GM21423 (cell line): ENCODE results near the gene EARS2.
"Not testable (repeated sequence)": the region's sequence is repeated elsewhere in the genome, so short reads cannot be mapped to it uniquely, and the experiment has no call there.

Source experiments
- ATAC-seq: cut with Tn5 transposase; IDR thresholded peaks from one replicate; pipeline ENCODE4 v1.9.1; 2021; ENCODE audit warnings: mild to moderate bottlenecking, moderate library complexity; ENCODE audit not compliant: unreplicated experiment

The EARS2 gene

GRCh38 chr16:23528644-23529310 lies 28.4 kb downstream of the EARS2 start:
- ATAC-seq, result no peak

GRCh38 chr16:23527961-23528643 lies 29.0 kb downstream of the EARS2 start:
- ATAC-seq, result no peak

- no peak for ATAC-seq
Measured at GRCh38 chr16:23524886-23525285, 32.3 kb downstream of the EARS2 start.

- no peak for ATAC-seq
Measured at GRCh38 chr16:23523876-23524385, 33.2 kb downstream of the EARS2 start.

- no peak for ATAC-seq
Measured at GRCh38 chr16:23523321-23523720, 33.8 kb downstream of the EARS2 start.

- ATAC-seq, result no peak
Measured at GRCh38 chr16:23521965-23522364, 35.2 kb downstream of the EARS2 start.

GRCh38 chr16:23521037-23521743 lies 36.0 kb downstream of the EARS2 start:
- no peak for ATAC-seq

GRCh38 chr16:23520500-23520899 lies 36.6 kb downstream of the EARS2 start:
- no peak for ATAC-seq

- ATAC-seq, result no peak
Measured at GRCh38 chr16:23519282-23519681, 37.9 kb downstream of the EARS2 start.

GRCh38 chr16:23518435-23518891 lies 38.7 kb downstream of the EARS2 start:
- peak; percentile 60 for ATAC-seq

- ATAC-seq, result peak; percentile 63
Measured at GRCh38 chr16:23516366-23517137, 40.6 kb downstream of the EARS2 start.

GRCh38 chr16:23515881-23516280 lies 41.3 kb downstream of the EARS2 start:
- ATAC-seq, result no peak

GRCh38 chr16:23514381-23515152 lies 42.6 kb downstream of the EARS2 start:
- no peak for ATAC-seq

GRCh38 chr16:23512168-23512695 lies 44.9 kb downstream of the EARS2 start:
- ATAC-seq, result no peak

- ATAC-seq, result no peak
Measured at GRCh38 chr16:23511731-23512130, 45.4 kb downstream of the EARS2 start.

- not testable (repeated sequence) for ATAC-seq
Measured at GRCh38 chr16:23510915-23511270, 46.3 kb downstream of the EARS2 start.

GRCh38 chr16:23510164-23510914 lies 46.8 kb downstream of the EARS2 start, which contains the start of gene GGA2:
TSS of gene GGA2 (minus strand) at chr16:23510494. CDS start at chr16:23510411, 83 bp downstream.
- peak; percentile 68 for ATAC-seq

GRCh38 chr16:23509782-23510163 lies 47.4 kb downstream of the EARS2 start:
- ATAC-seq, result peak; percentile 10

- no peak for ATAC-seq
Measured at GRCh38 chr16:23509441-23509754, 47.8 kb downstream of the EARS2 start.
